ENCODE measurements around the gene EXOC3. TPM values are rescaled to one million over a fixed set of nuclear protein-coding genes. Genes with fewer than 3 reads are reported as not detected.

EXOC3 gene
- total RNA-seq, 4 donors from 2014 or later = 39.1 to 54.6 (median 42.8) TPM

DNA sequence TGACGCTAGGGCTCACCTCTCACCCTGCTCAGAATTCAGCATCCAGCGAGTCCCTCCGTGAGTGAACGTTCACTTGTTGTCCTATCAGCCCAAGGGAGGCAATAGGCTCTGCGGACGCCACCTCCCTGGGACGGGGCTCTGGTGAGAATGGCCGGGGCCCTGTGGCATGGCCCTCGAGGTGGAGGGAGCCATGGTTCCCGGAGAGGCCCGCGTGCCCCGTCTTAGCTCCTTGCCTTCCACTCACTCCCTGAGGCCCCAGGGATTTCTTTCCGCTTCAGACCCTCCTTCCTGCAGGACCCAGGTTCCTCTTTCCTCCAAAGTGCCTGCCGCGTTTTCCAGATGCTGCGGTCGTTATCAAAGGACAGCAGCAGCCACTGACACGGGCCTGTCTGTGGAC lies 21.5 kb downstream of the EXOC3 start:
- intact Hi-C loops (cut with DNase I) = no loop called here
- no peak for DNase-seq
- Histone ChIP-seq H3K4me1 (peaks cover 0 to 5% (median 0%) of the 10 kb centered on the region in 3 donors), H3K36me3 (peaks cover 6 to 89% (median 46%) of the 10 kb centered on the region in 3 donors), H3K4me3 (no peak overlapping the region), H3K9me3 (no peaks in the 10 kb centered on the region), H3K27ac (no peak overlapping the region), H3K27me3 (no peaks in the 10 kb centered on the region)
- TF ChIP-seq POLR2A (IDR thresholded peaks at IDR 0.05) = no peak
- 91 to 95% methylated on average over 15 to 18 of the region's 19 CpGs for WGBS, 2 donors

- H3K4me3 ChIP-seq = peak overlapping the region in 1 of 4 donors; percentile 18
- H3K36me3 ChIP-seq = peaks cover 6 to 89% (median 41%) of the 10 kb centered on the region in 3 donors
- no peaks in the 10 kb centered on the region for H3K9me3 ChIP-seq
- H3K27me3 ChIP-seq = no peaks in the 10 kb centered on the region
- WGBS, 2 donors = 91 to 100% methylated on average over 2 to 16 of the region's 63 CpGs
- intact Hi-C loops (cut with DNase I) = no loop called here
- H3K27ac ChIP-seq = no peak overlapping the region
- no peak for DNase-seq
- no peaks in the 10 kb centered on the region for H3K4me1 ChIP-seq
- TF ChIP-seq POLR2A (IDR thresholded peaks at IDR 0.05) = no peak
Measured at GRCh38 chr5:464843-465590, 22.0 kb downstream of the EXOC3 start.

DNA sequence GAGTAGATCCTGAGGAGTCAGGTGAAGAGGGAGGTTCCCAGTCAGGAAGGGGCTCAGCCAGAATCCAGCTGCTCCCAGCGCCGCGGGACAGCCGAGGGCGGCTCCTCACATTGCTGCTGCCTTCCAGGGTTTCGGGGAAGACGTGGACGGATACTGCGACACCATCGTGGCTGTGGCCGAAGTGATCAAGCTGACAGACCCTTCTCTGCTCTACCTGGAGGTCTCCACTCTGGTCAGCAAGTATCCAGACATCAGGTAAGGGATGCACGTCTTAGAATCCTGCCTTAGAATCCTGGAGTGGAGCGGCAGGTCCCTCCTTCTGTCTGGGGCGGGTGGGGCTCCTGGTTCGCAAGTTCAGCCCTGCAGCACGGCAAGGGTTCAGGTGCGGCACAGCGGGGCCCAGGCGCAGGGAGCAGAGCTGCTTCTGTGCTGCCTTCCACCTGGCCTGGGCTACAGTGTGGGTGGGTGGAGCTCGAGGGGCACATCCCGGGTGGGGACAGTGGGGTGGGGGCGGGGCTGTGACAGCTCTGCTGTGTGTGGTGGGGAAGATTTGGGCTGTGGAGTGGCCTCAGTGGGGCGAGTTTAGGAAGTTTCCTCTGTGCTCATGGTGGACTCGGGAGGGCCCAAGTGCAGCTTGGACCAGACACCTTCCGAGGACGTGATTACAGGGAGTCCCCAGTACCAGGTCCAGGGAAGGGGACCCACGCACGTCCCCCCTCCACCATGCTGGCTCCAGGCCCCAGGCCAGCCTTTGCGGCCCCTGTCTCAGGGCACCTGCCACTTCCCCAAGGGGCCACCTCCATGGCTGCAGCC lies 22.8 kb downstream of the EXOC3 start:
- H3K4me3 ChIP-seq = peak overlapping the region in 1 of 4 donors; percentile 18

DNA sequence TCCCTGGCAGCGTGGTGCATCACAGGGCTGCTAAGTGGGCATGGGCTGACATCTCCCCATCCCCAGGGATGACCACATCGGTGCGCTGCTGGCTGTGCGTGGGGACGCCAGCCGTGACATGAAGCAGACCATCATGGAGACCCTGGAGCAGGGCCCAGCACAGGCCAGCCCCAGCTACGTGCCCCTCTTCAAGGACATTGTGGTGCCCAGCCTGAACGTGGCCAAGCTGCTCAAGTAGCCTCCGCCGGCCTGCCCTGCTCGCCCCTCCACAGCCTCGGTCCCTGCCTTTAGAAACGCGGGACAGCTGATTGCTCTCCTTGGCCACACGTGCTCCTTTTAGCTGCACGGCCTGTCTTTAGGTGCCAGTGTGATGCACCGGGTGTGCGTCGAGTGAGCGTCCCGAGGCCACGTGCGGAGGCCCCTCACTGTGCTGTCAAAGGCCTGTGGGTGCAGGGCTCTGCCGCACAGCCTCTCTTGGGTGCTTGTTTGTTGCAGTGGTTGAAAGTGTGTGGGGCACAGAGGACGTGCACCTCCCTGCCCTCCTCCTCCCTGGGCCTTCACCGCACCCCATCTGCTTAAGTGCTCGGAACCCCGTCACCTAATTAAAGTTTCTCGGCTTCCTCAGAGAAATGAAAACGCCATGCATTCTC lies 23.8 kb downstream of the EXOC3 start:
- WGBS, 2 donors = 92 to 94% methylated on average over 7 to 14 of the region's 30 CpGs
- Histone ChIP-seq H3K4me1 (peaks cover 10 to 12% (median 12%) of the 10 kb centered on the region in 3 donors), H3K36me3 (peaks cover 6 to 85% (median 35%) of the 10 kb centered on the region in 3 donors), H3K9me3 (no peaks in the 10 kb centered on the region), H3K27ac (no peak overlapping the region), H3K4me3 (no peak overlapping the region), H3K27me3 (no peaks in the 10 kb centered on the region)
- intact Hi-C loops (cut with DNase I) = no loop called here
- TF ChIP-seq POLR2A (IDR thresholded peaks at IDR 0.05) (no peak), CTCF (IDR thresholded peaks at IDR 0.05) (no peak)
- no peak for DNase-seq

More for the DNA sequence above, 22.8 kb downstream of the EXOC3 start:
- peaks cover 6 to 88% (median 38%) of the 10 kb centered on the region in 3 donors for H3K36me3 ChIP-seq
- DNase-seq = no peak
- no peak overlapping the region for H3K27ac ChIP-seq
- peaks cover under 1 to 2% (median 2%) of the 10 kb centered on the region in 3 donors for H3K4me1 ChIP-seq
- intact Hi-C loops (cut with DNase I) = no loop called here
- TF ChIP-seq CTCF (IDR thresholded peaks at IDR 0.05) (no peak), POLR2A (IDR thresholded peaks at IDR 0.05) (no peak)
- H3K27me3 ChIP-seq = no peaks in the 10 kb centered on the region
- WGBS, 2 donors = 95% methylated on average over 13 of the region's 29 CpGs; no CpG with 5 or more reads in 1 of the 2 donors
- H3K9me3 ChIP-seq = no peaks in the 10 kb centered on the region

DNA sequence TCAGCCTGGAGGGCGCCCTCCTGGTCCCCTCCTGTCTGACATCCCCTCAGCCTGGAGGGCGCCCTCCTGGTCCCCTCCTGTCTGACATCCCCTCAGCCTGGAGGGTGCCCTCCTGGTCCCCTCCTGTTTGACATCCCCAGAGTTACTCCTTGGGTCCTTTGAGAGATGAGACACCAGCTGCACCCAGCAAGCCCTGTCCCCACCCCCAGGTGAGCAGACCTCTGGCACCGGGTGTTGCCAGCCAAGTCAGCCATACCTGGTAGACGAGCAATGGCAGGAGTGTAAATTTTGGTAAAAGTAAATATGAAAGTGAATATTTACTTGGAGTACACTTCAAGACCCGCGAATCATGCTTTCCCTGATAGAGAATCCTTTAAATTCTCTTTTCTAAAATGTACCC lies 25.4 kb downstream of the EXOC3 start:
- intact Hi-C loops (cut with DNase I) = no loop called here
- 72 to 93% methylated on average over 3 to 5 of the region's 6 CpGs for WGBS, 2 donors

More for the DNA sequence above, 25.4 kb downstream of the EXOC3 start:
- H3K36me3 ChIP-seq = peaks cover 0 to 68% (median 28%) of the 10 kb centered on the region in 3 donors
- no peaks in the 10 kb centered on the region for H3K27me3 ChIP-seq
- no peaks in the 10 kb centered on the region for H3K9me3 ChIP-seq
- H3K4me3 ChIP-seq = no peak overlapping the region
- TF ChIP-seq POLR2A (IDR thresholded peaks at IDR 0.05) (no peak), CTCF (IDR thresholded peaks at IDR 0.05) (no peak)
- H3K27ac ChIP-seq = no peak overlapping the region
- DNase-seq = no peak
- peaks cover 16 to 21% (median 17%) of the 10 kb centered on the region in 3 donors for H3K4me1 ChIP-seq
